ENCODE measurements around the gene RAB18.
"Not testable (repeated sequence)": the region's sequence is repeated elsewhere in the genome, so short reads cannot be mapped to it uniquely, and the experiment has no call there.

RAB18 gene

GRCh38 chr10:27558612-27559020, 54.5 kb downstream of the RAB18 start:
- peak; percentile 56 for DNase-seq

- DNase-seq = no peak
These were observed 57.2 kb downstream of the RAB18 start for GRCh38 chr10:27561334-27561733.

GRCh38 chr10:27564398-27564797, 60.3 kb downstream of the RAB18 start:
- peak; percentile 27 for DNase-seq

GRCh38 chr10:27564880-27565279, 60.8 kb downstream of the RAB18 start:
- no peak for DNase-seq

- peak; percentile 29 for DNase-seq
These were observed 64.4 kb downstream of the RAB18 start for GRCh38 chr10:27568196-27569175.

- no peak for DNase-seq
These were observed 65.8 kb downstream of the RAB18 start for GRCh38 chr10:27569946-27570345.

- not testable (repeated sequence) for DNase-seq
These were observed 72.9 kb downstream of the RAB18 start for GRCh38 chr10:27577038-27577437.

GRCh38 chr10:27578316-27578715, 74.2 kb downstream of the RAB18 start:
- no peak for DNase-seq

GRCh38 chr10:27581225-27581624, 77.1 kb downstream of the RAB18 start:
- DNase-seq = no peak

GRCh38 chr10:27584302-27584701, 80.2 kb downstream of the RAB18 start:
- DNase-seq = no peak
